DOHH2 (cell line): ENCODE measurements around the gene MT1M.
A peak's percentile ranks its signal among the peaks of the same experiment; 100 is the strongest.

ENCODE experiments used
- H3F3A ChIP-seq: fragments of 200-600 bp; sonication (generic), shearing (Covaris generic); 2 replicates; pipeline ENCODE4 v1.6.0; 2016; ENCODE audit warnings: antibody characterized with exemption, mild to moderate bottlenecking; ENCODE audit not compliant: control insufficient read depth, insufficient read depth
- H3K27ac ChIP-seq: fragments of 200-600 bp; sonication (generic); 2 replicates; pipeline ENCODE4 v1.5.1; 2014; ENCODE audit warnings: low read depth, mild to moderate bottlenecking, low read length, moderate library complexity
- H3K27me3 ChIP-seq: fragments of 200-600 bp; sonication (generic); 2 replicates; pipeline ENCODE4 v1.6.1; 2014; ENCODE audit warnings: mild to moderate bottlenecking, low read length, mixed read lengths; ENCODE audit not compliant: control insufficient read depth
- H3K36me3 ChIP-seq: fragments of 200-600 bp; sonication (generic); 2 replicates; pipeline ENCODE4 v1.6.1; 2014; ENCODE audit warnings: mild to moderate bottlenecking, low read length, moderate library complexity, mixed read lengths; ENCODE audit not compliant: control insufficient read depth
- H3K4me1 ChIP-seq: fragments of 200-600 bp; sonication (generic); 2 replicates; pipeline ENCODE4 v1.6.1; 2014; ENCODE audit warnings: mild to moderate bottlenecking, low read length, mixed read lengths; ENCODE audit not compliant: control insufficient read depth
- H3K4me2 ChIP-seq: fragments of 200-600 bp; sonication (generic); 2 replicates; pipeline ENCODE4 v1.6.0; 2014; ENCODE audit warnings: mild to moderate bottlenecking, low read length, moderate library complexity
- H3K4me3 ChIP-seq: fragments of 200-600 bp; sonication (generic); 2 replicates; pipeline ENCODE4 v1.5.1; 2014; ENCODE audit warnings: mild to moderate bottlenecking, low read length, mixed read lengths
- H3K79me2 ChIP-seq: fragments of 200-600 bp; sonication (generic); 2 replicates; pipeline ENCODE4 v1.6.1; 2014; ENCODE audit warnings: mild to moderate bottlenecking, low read length, mixed read lengths; ENCODE audit not compliant: control insufficient read depth
- H3K9me2 ChIP-seq: fragments of 200-600 bp; sonication (generic); replicated peaks from 2 replicates; pipeline ENCODE4 v1.6.1; 2014; ENCODE audit warnings: mild to moderate bottlenecking, low read length, mixed read lengths; ENCODE audit not compliant: control insufficient read depth
- H3K9me3 ChIP-seq: fragments of 200-600 bp; sonication (generic); 2 replicates; pipeline ENCODE4 v1.6.1; 2014; ENCODE audit warnings: antibody characterized with exemption, low read length, mixed read lengths; ENCODE audit not compliant: control insufficient read depth, insufficient read depth
- H4K20me1 ChIP-seq: fragments of 200-600 bp; sonication (generic); 2 replicates; pipeline ENCODE4 v1.6.0; 2014; ENCODE audit warnings: low read depth, mild to moderate bottlenecking, antibody characterized with exemption, low read length, moderate library complexity; ENCODE audit not compliant: control insufficient read depth, insufficient read depth
- CTCF ChIP-seq: fragments of 200-600 bp; sonication (generic); IDR thresholded peaks from one replicate; pipeline ENCODE4 v1.5.1; 2014; ENCODE audit warnings: antibody characterized with exemption, mild to moderate bottlenecking, low read depth, low read length; ENCODE audit not compliant: poor library complexity, severe bottlenecking
- EZH2phosphoT487 ChIP-seq: fragments of 200-600 bp; sonication (generic); IDR thresholded peaks from 2 replicates; pipeline ENCODE4 v1.6.1; 2017; ENCODE audit warnings: borderline replicate concordance, mild to moderate bottlenecking, antibody characterized with exemption, low read length, moderate library complexity, mixed read lengths

The MT1M gene

DNA sequence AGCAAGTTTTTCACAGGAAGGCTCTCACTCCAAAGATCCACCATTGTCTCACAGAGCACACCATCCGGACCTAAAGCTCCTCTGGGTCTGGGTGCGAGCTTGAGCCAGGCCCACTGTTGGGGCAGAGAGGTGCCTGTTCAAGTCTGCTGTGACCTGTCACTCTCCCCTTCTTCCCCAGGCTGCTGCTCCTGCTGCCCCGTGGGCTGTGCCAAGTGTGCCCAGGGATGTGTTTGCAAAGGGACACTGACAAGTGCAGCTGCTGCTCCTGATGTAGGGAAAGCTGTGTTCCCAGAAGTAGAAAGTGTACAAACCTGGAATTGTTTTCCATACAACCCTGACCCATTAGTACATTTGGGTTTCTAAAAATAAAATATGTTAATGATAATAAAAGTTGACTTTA is 45.0 kb downstream of the MT1M start:
- no peaks in the 10 kb centered on the region for H3K36me3 ChIP-seq
- peaks cover 8% of the 10 kb centered on the region for H3K4me1 ChIP-seq
- TF ChIP-seq EZH2phosphoT487 (no peak), CTCF (no peak)
- H3K27ac ChIP-seq, result no peak overlapping the region
- H4K20me1 ChIP-seq, result no peaks in the 10 kb centered on the region
- peaks cover 42% of the 10 kb centered on the region for H3K27me3 ChIP-seq
- H3K4me2 ChIP-seq, result no peak overlapping the region
- no peaks in the 10 kb centered on the region for H3K79me2 ChIP-seq
- H3K9me3 ChIP-seq, result no peaks in the 10 kb centered on the region
- H3F3A ChIP-seq, result no peaks in the 10 kb centered on the region
- H3K9me2 ChIP-seq, result no peaks in the 10 kb centered on the region
- H3K4me3 ChIP-seq, result no peak overlapping the region

- H3K27ac ChIP-seq, result no peak overlapping the region
- no peaks in the 10 kb centered on the region for H4K20me1 ChIP-seq
- H3K36me3 ChIP-seq, result no peaks in the 10 kb centered on the region
- H3K4me3 ChIP-seq, result no peak overlapping the region
- no peak overlapping the region for H3K4me2 ChIP-seq
- H3K4me1 ChIP-seq, result peaks cover 14% of the 10 kb centered on the region
- TF ChIP-seq EZH2phosphoT487, result no peak
- no peaks in the 10 kb centered on the region for H3K9me3 ChIP-seq
- no peaks in the 10 kb centered on the region for H3K79me2 ChIP-seq
- H3F3A ChIP-seq, result no peaks in the 10 kb centered on the region
- no peaks in the 10 kb centered on the region for H3K9me2 ChIP-seq
- H3K27me3 ChIP-seq, result peaks cover 31% of the 10 kb centered on the region
Observed at GRCh38 chr16:56679078-56679730, 46.7 kb downstream of the MT1M start.

- H3K9me3 ChIP-seq, result no peaks in the 10 kb centered on the region
- H3K9me2 ChIP-seq, result no peaks in the 10 kb centered on the region
- no peak overlapping the region for H3K4me3 ChIP-seq
- H4K20me1 ChIP-seq, result no peaks in the 10 kb centered on the region
- peaks cover 31% of the 10 kb centered on the region for H3K27me3 ChIP-seq
- TF ChIP-seq CTCF (no peak), EZH2phosphoT487 (no peak)
- no peak overlapping the region for H3K27ac ChIP-seq
- H3K4me1 ChIP-seq, result peaks cover 14% of the 10 kb centered on the region
- H3F3A ChIP-seq, result no peaks in the 10 kb centered on the region
- no peak overlapping the region for H3K4me2 ChIP-seq
- no peaks in the 10 kb centered on the region for H3K79me2 ChIP-seq
- no peaks in the 10 kb centered on the region for H3K36me3 ChIP-seq
Observed at GRCh38 chr16:56679818-56680217, 47.4 kb downstream of the MT1M start.

- TF ChIP-seq EZH2phosphoT487 (no peak), CTCF (no peak)
- Histone ChIP-seq H3K27me3 (peaks cover 14% of the 10 kb centered on the region), H3K4me3 (peak within 1 kb of the TSS; percentile 71), H4K20me1 (no peaks in the 10 kb centered on the region), H3F3A (no peaks in the 10 kb centered on the region), H3K4me1 (peaks cover 14% of the 10 kb centered on the region), H3K4me2 (peak within 1 kb of the TSS; percentile 78), H3K36me3 (no peaks in the 10 kb centered on the region), H3K27ac (no peak within 1 kb of the TSS), H3K79me2 (no peaks in the 10 kb centered on the region), H3K9me2 (no peaks in the 10 kb centered on the region), H3K9me3 (no peaks in the 10 kb centered on the region)
Observed at GRCh38 chr16:56681939-56682702, 49.7 kb downstream of the MT1M start, which contains the start of gene MT1X. MT1X (plus strand) TSS chr16:56682470; CDS start chr16:56682541, 71 bp downstream.
